Hepatocyte (in vitro differentiated cells): ENCODE data around the gene UBE2U. TPM values are rescaled to one million over a fixed set of nuclear protein-coding genes. Genes with fewer than 3 reads are reported as not detected.

Experiments
- DNase-seq: peaks from one replicate; pipeline ENCODE4 v3.0.0-alpha.2; 2016; ENCODE audit warnings: low spot score
- H2AFZ ChIP-seq: fragments of 200-600 bp; sonication (generic); 2 replicates; pipeline ENCODE4 v1.6.0; 2016; ENCODE audit warnings: antibody characterized with exemption, mild to moderate bottlenecking
- H3K27ac ChIP-seq: fragments of 200-600 bp; sonication (generic); 2 replicates; pipeline ENCODE4 v1.5.1; 2016; ENCODE audit warnings: mild to moderate bottlenecking
- H3K27me3 ChIP-seq: fragments of 200-600 bp; sonication (generic); 2 replicates; pipeline ENCODE4 v1.6.1; 2016
- H3K36me3 ChIP-seq: fragments of 200-600 bp; sonication (generic); replicated peaks from 2 replicates; pipeline ENCODE4 v1.5.1; 2016; ENCODE audit warnings: low read depth; ENCODE audit not compliant: insufficient read depth
- H3K4me1 ChIP-seq: fragments of 200-600 bp; sonication (generic); 2 replicates; pipeline ENCODE4 v1.5.1; 2016; ENCODE audit warnings: mild to moderate bottlenecking, moderate library complexity; ENCODE audit not compliant: insufficient read depth
- H3K4me2 ChIP-seq: fragments of 200-600 bp; sonication (generic); 2 replicates; pipeline ENCODE4 v1.6.0; 2016
- H3K4me3 ChIP-seq: fragments of 200-600 bp; sonication (generic); 2 replicates; pipeline ENCODE4 v1.5.1; 2016; ENCODE audit warnings: mild to moderate bottlenecking
- H3K79me2 ChIP-seq: fragments of 200-600 bp; sonication (generic); 2 replicates; pipeline ENCODE4 v1.6.0; 2017; ENCODE audit warnings: mild to moderate bottlenecking
- H3K9me2 ChIP-seq: fragments of 200-600 bp; sonication (generic); replicated peaks from 2 replicates; pipeline ENCODE4 v1.6.0; 2017; ENCODE audit warnings: mild to moderate bottlenecking; ENCODE audit not compliant: insufficient read depth
- H3K9me3 ChIP-seq: fragments of 200-600 bp; sonication (generic); 2 replicates; pipeline ENCODE4 v1.5.1; 2016; ENCODE audit warnings: low read depth, mild to moderate bottlenecking
- H4K20me1 ChIP-seq: fragments of 200-600 bp; sonication (generic); 2 replicates; pipeline ENCODE4 v1.6.0; 2016; ENCODE audit warnings: mild to moderate bottlenecking; ENCODE audit not compliant: insufficient read depth, poor library complexity, severe bottlenecking
- EZH2 ChIP-seq: fragments of 200-600 bp; sonication (generic); IDR thresholded peaks from 2 replicates; pipeline ENCODE4 v1.6.1; 2016; ENCODE audit warnings: antibody characterized with exemption, mild to moderate bottlenecking, borderline replicate concordance
- EZH2phosphoT487 ChIP-seq: fragments of 200-600 bp; sonication (generic); IDR thresholded peaks from one replicate; pipeline ENCODE4 v1.6.1; 2018; ENCODE audit warnings: antibody characterized with exemption, mild to moderate bottlenecking, low read depth, moderate library complexity; ENCODE audit not compliant: unreplicated experiment, severe bottlenecking
- WGBS: methylation state at CpG from one replicate; pipeline ENCODE4 v1.1.6; 2016; ENCODE audit warnings: low lambda C conversion rate; ENCODE audit errors: missing lambda C conversion rate; 5-methylcytosine and 5-hydroxymethylcytosine counted together
- polyA plus RNA-seq: library from polyadenylated mRNA; unstranded; fragments of >200 nt; fragmentation: Nextera tagmentation; extraction: Ambion mirVana; gene quantifications from 2 replicates; pipeline ENCODE4 v1.2.1, GENCODE V29; 2016
- total RNA-seq: library from RNA; depleted of rRNA; stranded (reverse); fragments of >200 nt; gene quantifications from 2 replicates; pipeline ENCODE4 v1.2.3, GENCODE V29; 2014
- TF ChIP-seq, protein P1 (sequence below): fragments of 200-600 bp; sonication (generic); IDR thresholded peaks from 2 replicates; pipeline ENCODE4 v1.5.1; 2016; ENCODE audit warnings: antibody characterized with exemption, mild to moderate bottlenecking; ENCODE audit not compliant: poor library complexity

Gene UBE2U
- total and polyA plus RNA-seq, 2 experiments from 2014 or later: not detected

- Histone ChIP-seq H3K27ac (no peak overlapping the region), H3K9me3 (no peaks in the 10 kb centered on the region), H3K79me2 (no peaks in the 10 kb centered on the region), H2AFZ (no peak overlapping the region), H3K36me3 (no peaks in the 10 kb centered on the region), H3K4me1 (no peaks in the 10 kb centered on the region), H3K4me3 (no peak overlapping the region), H3K9me2 (no peaks in the 10 kb centered on the region), H4K20me1 (no peaks in the 10 kb centered on the region), H3K4me2 (no peak overlapping the region), H3K27me3 (no peaks in the 10 kb centered on the region)
- no peak for DNase-seq
- 81% methylated on average over 3 of the region's 3 CpGs for WGBS
- no peak for TF ChIP-seq EZH2phosphoT487
- TF ChIP-seq EZH2: no peak
- TF ChIP-seq, protein P1, sequence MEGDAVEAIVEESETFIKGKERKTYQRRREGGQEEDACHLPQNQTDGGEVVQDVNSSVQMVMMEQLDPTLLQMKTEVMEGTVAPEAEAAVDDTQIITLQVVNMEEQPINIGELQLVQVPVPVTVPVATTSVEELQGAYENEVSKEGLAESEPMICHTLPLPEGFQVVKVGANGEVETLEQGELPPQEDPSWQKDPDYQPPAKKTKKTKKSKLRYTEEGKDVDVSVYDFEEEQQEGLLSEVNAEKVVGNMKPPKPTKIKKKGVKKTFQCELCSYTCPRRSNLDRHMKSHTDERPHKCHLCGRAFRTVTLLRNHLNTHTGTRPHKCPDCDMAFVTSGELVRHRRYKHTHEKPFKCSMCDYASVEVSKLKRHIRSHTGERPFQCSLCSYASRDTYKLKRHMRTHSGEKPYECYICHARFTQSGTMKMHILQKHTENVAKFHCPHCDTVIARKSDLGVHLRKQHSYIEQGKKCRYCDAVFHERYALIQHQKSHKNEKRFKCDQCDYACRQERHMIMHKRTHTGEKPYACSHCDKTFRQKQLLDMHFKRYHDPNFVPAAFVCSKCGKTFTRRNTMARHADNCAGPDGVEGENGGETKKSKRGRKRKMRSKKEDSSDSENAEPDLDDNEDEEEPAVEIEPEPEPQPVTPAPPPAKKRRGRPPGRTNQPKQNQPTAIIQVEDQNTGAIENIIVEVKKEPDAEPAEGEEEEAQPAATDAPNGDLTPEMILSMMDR: no peak
Measured at GRCh38 chr1:64197076-64197475, 6.3 kb upstream of the UBE2U start.

DNA sequence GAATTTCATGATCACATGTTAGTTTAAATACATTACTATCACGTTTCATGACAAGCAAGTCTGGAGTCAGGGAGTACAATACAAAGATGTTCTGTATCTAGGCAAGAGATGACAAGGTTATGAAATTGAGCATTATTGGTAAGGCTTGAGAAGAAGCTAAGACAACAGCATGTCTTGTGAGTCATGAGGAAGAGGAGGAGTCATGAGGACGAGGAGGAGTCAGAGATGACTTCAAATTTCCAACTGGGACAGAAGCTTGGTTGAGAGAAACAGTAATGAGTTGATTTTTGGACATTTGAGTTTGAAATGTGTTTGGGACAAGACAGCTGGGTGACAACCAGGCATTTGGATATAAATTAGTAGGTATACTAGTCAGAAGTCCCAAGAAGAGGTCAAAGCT, 4.3 kb upstream of the UBE2U start:
- no peak overlapping the region for H3K4me2 ChIP-seq
- no peaks in the 10 kb centered on the region for H3K9me3 ChIP-seq
- H3K4me3 ChIP-seq: no peak overlapping the region
- no peaks in the 10 kb centered on the region for H3K4me1 ChIP-seq
- H3K27me3 ChIP-seq: no peaks in the 10 kb centered on the region
- DNase-seq: no peak
- H2AFZ ChIP-seq: no peak overlapping the region
- no peaks in the 10 kb centered on the region for H4K20me1 ChIP-seq
- H3K36me3 ChIP-seq: no peaks in the 10 kb centered on the region
- WGBS: 48% methylated on average over 2 of the region's 2 CpGs
- H3K9me2 ChIP-seq: no peaks in the 10 kb centered on the region
- H3K79me2 ChIP-seq: no peaks in the 10 kb centered on the region
- H3K27ac ChIP-seq: no peak overlapping the region
- no peak for TF ChIP-seq EZH2phosphoT487
- no peak for TF ChIP-seq EZH2
- TF ChIP-seq, protein P1: no peak

GRCh38 chr1:64200064-64200463, 3.4 kb upstream of the UBE2U start:
- Histone ChIP-seq H3K4me2 (no peak overlapping the region), H3K4me3 (no peak overlapping the region), H3K36me3 (no peaks in the 10 kb centered on the region), H3K9me3 (no peaks in the 10 kb centered on the region), H3K4me1 (no peaks in the 10 kb centered on the region), H3K79me2 (no peaks in the 10 kb centered on the region), H3K9me2 (no peaks in the 10 kb centered on the region), H3K27ac (no peak overlapping the region), H2AFZ (no peak overlapping the region), H4K20me1 (no peaks in the 10 kb centered on the region), H3K27me3 (no peaks in the 10 kb centered on the region)
- TF ChIP-seq EZH2phosphoT487 (no peak), EZH2 (no peak)
- TF ChIP-seq, protein P1: no peak
- 82% methylated on average over 1 of the region's 1 CpG for WGBS
- no peak for DNase-seq

DNA sequence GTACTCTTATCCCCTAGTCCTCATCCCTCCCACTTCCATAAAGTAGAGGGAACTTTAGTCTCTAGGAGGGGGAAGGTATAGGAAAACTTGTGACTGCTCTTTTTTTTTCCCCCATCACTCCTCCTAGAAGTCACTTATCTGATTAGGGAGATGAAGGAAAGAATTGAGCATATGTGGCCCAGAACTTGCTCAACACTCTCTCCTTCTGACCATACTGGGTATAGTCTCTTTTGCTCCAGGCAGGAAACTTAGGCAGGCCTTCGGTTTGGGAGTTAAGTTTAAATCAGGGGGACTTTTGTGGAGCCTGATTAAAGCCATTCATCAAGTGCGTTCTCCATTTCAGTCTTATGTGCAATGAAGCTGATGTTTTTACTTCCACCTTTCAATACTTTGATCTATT, 5.8 kb downstream of the UBE2U start:
- DNase-seq: no peak

More for the DNA sequence above, 5.8 kb downstream of the UBE2U start:
- no peaks in the 10 kb centered on the region for H3K79me2 ChIP-seq
- H3K4me1 ChIP-seq: no peaks in the 10 kb centered on the region
- no peaks in the 10 kb centered on the region for H4K20me1 ChIP-seq
- H3K27ac ChIP-seq: no peak overlapping the region
- no peaks in the 10 kb centered on the region for H3K9me3 ChIP-seq
- no peak overlapping the region for H3K4me3 ChIP-seq
- no peaks in the 10 kb centered on the region for H3K27me3 ChIP-seq
- H2AFZ ChIP-seq: no peak overlapping the region
- WGBS: 67% methylated on average over 2 of the region's 2 CpGs
- TF ChIP-seq, protein P1: no peak
- TF ChIP-seq EZH2: no peak
- TF ChIP-seq EZH2phosphoT487: no peak
- H3K36me3 ChIP-seq: no peaks in the 10 kb centered on the region
- H3K9me2 ChIP-seq: no peaks in the 10 kb centered on the region
- no peak overlapping the region for H3K4me2 ChIP-seq
